ENCODE data around the gene TLCD1.
"Not testable (repeated sequence)": the region's sequence is repeated elsewhere in the genome, so short reads cannot be mapped to it uniquely, and the experiment has no call there.

Gene TLCD1

GRCh38 chr17:28726627-28727491 is 826 bp upstream of the TLCD1 start:
- FAIRE-seq = peak; percentile 18

- FAIRE-seq = no peak
Measured at GRCh38 chr17:28725660-28726225, 290 bp downstream of the TLCD1 start.

GRCh38 chr17:28725166-28725659 is 820 bp downstream of the TLCD1 start:
- FAIRE-seq = no peak

GRCh38 chr17:28724500-28725165 is 1.4 kb downstream of the TLCD1 start:
- FAIRE-seq = no peak

GRCh38 chr17:28723836-28724499 is 2.1 kb downstream of the TLCD1 start:
- not testable (repeated sequence) for FAIRE-seq

GRCh38 chr17:28723159-28723835 is 2.7 kb downstream of the TLCD1 start:
- no peak for FAIRE-seq

- no peak for FAIRE-seq
Measured at GRCh38 chr17:28722417-28723158, 3.4 kb downstream of the TLCD1 start.

- not testable (repeated sequence) for FAIRE-seq
Measured at GRCh38 chr17:28720997-28721329, 5.1 kb downstream of the TLCD1 start.

GRCh38 chr17:28720247-28720996 is 5.6 kb downstream of the TLCD1 start:
- FAIRE-seq = no peak

GRCh38 chr17:28719021-28719433 is 7.0 kb downstream of the TLCD1 start:
- FAIRE-seq = no peak

- no peak for FAIRE-seq
Measured at GRCh38 chr17:28718333-28719020, 7.6 kb downstream of the TLCD1 start.

GRCh38 chr17:28717578-28718332 is 8.3 kb downstream of the TLCD1 start, which contains the start of gene RAB34:
Gene RAB34 (minus strand): TSS chr17:28717868. CDS start chr17:28717266, 602 bp downstream.
- no peak for FAIRE-seq

GRCh38 chr17:28716740-28717577 is 9.1 kb downstream of the TLCD1 start:
- no peak for FAIRE-seq

- FAIRE-seq = no peak
Measured at GRCh38 chr17:28715217-28715616, 10.8 kb downstream of the TLCD1 start.

- no peak for FAIRE-seq
Measured at GRCh38 chr17:28714281-28714680, 11.8 kb downstream of the TLCD1 start.

- FAIRE-seq = no peak
Measured at GRCh38 chr17:28712705-28713415, 13.2 kb downstream of the TLCD1 start.

GRCh38 chr17:28712032-28712704 is 13.9 kb downstream of the TLCD1 start:
- no peak for FAIRE-seq

All from endometrium (tissue), 2 donors.